Measurements from ENCODE around the gene NOTCH4.
A peak's percentile ranks its signal among the peaks of the same experiment; 100 is the strongest.

The NOTCH4 gene

DNA sequence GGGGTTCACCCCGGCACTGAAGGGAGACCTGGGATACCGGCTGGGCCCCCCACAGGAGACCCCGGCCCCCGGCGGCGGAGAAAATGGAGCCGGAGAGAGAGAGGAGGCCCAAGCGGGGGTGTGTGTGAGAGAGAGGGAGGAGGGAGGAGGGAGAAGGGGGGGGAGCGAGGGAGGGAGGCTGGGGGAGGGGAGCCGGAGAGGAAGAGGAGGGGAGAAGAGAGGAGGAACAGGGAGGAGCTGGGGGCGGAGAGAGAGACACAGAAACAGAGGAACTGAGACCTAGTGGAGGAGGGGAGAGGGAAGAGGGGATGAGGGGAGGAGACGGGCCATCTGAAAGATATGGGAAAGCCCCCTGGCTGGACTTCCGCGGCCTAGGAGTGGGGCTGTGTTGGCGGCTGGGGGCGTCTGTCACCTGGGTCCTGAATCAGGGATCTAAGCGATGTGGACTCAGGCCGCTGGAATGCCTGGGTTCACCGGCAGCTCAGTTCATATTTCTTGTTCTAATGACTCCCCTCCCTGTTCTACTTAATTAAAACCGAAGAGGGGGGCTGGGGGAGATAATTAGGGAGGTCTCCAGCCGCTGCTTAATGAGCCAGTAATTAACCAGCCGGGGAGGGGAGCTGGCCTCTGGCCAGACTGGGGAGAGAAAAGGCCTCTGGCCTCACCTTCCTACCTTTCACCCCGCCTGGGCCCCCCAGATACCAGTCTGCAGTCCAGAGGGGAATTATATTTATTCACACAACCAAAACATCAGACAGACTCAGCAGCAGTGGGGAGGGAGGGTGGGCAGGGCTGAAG, 33.6 kb downstream of the NOTCH4 start, which contains the start of gene PBX2 (continued):
- TF ChIP-seq, protein P1, sequence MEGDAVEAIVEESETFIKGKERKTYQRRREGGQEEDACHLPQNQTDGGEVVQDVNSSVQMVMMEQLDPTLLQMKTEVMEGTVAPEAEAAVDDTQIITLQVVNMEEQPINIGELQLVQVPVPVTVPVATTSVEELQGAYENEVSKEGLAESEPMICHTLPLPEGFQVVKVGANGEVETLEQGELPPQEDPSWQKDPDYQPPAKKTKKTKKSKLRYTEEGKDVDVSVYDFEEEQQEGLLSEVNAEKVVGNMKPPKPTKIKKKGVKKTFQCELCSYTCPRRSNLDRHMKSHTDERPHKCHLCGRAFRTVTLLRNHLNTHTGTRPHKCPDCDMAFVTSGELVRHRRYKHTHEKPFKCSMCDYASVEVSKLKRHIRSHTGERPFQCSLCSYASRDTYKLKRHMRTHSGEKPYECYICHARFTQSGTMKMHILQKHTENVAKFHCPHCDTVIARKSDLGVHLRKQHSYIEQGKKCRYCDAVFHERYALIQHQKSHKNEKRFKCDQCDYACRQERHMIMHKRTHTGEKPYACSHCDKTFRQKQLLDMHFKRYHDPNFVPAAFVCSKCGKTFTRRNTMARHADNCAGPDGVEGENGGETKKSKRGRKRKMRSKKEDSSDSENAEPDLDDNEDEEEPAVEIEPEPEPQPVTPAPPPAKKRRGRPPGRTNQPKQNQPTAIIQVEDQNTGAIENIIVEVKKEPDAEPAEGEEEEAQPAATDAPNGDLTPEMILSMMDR (tag by site-specific recombination; IDR thresholded peaks at IDR 0.05) = no peak; the same call in 1 of the 2 replicates
- TF ChIP-seq ZNF121 (tag by site-specific recombination; IDR thresholded peaks at IDR 0.05) (no peak), ZNF350 (tag by site-specific recombination; IDR thresholded peaks at IDR 0.05) (no peak), ZNF24 (tag by site-specific recombination; IDR thresholded peaks at IDR 0.05) (0 out of 2 replicates have a peak, but pooled peaks have one; percentile 40), WT1 (tag by site-specific recombination; IDR thresholded peaks at IDR 0.05) (peak; percentile 95), ZNF707 (tag by site-specific recombination; IDR thresholded peaks at IDR 0.05) (no peak), ZNF16 (tag by site-specific recombination; IDR thresholded peaks at IDR 0.05; ENCODE audit: low read depth) (no peak), ZNF423 (tag by site-specific recombination; IDR thresholded peaks at IDR 0.05) (peak; percentile 45), ZXDB (tag by site-specific recombination; IDR thresholded peaks at IDR 0.05) (peak; percentile 77), ZNF114 (tag by site-specific recombination; IDR thresholded peaks at IDR 0.05) (no peak), ZNF791 (tag by site-specific recombination; IDR thresholded peaks at IDR 0.05) (no peak), BCL11B (tag by site-specific recombination; IDR thresholded peaks at IDR 0.05; ENCODE audit: low read depth) (peak; percentile 25; the same call in 1 of the 2 replicates), ZNF600 (tag by site-specific recombination; IDR thresholded peaks at IDR 0.05) (peak; percentile 70; the same call in 1 of the 2 replicates), ZNF585B (tag by site-specific recombination; IDR thresholded peaks at IDR 0.05) (no peak), ZBTB8A (tag by site-specific recombination; IDR thresholded peaks at IDR 0.05) (0 out of 2 replicates have a peak, but pooled peaks have one; percentile 31), ZNF146 (tag by site-specific recombination; IDR thresholded peaks at IDR 0.05) (no peak; the same call in 1 of the 2 replicates), ZSCAN16 (tag by site-specific recombination; IDR thresholded peaks at IDR 0.05) (no peak), ZIC2 (tag by site-specific recombination; IDR thresholded peaks at IDR 0.05) (peak; percentile 91), ZSCAN23 (tag by site-specific recombination; IDR thresholded peaks at IDR 0.05) (no peak), ZBTB17 (tag by site-specific recombination; IDR thresholded peaks at IDR 0.05) (peak; percentile 74), GLI4 (tag by site-specific recombination; IDR thresholded peaks at IDR 0.05) (no peak; the same call in 1 of the 2 replicates), ZNF48 (tag by site-specific recombination; IDR thresholded peaks at IDR 0.05) (no peak)
- TF ChIP-seq, protein P2, sequence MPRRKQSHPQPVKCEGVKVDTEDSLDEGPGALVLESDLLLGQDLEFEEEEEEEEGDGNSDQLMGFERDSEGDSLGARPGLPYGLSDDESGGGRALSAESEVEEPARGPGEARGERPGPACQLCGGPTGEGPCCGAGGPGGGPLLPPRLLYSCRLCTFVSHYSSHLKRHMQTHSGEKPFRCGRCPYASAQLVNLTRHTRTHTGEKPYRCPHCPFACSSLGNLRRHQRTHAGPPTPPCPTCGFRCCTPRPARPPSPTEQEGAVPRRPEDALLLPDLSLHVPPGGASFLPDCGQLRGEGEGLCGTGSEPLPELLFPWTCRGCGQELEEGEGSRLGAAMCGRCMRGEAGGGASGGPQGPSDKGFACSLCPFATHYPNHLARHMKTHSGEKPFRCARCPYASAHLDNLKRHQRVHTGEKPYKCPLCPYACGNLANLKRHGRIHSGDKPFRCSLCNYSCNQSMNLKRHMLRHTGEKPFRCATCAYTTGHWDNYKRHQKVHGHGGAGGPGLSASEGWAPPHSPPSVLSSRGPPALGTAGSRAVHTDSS (tag by site-specific recombination; IDR thresholded peaks at IDR 0.05) = peak; percentile 87
- TF ChIP-seq, protein P3, sequence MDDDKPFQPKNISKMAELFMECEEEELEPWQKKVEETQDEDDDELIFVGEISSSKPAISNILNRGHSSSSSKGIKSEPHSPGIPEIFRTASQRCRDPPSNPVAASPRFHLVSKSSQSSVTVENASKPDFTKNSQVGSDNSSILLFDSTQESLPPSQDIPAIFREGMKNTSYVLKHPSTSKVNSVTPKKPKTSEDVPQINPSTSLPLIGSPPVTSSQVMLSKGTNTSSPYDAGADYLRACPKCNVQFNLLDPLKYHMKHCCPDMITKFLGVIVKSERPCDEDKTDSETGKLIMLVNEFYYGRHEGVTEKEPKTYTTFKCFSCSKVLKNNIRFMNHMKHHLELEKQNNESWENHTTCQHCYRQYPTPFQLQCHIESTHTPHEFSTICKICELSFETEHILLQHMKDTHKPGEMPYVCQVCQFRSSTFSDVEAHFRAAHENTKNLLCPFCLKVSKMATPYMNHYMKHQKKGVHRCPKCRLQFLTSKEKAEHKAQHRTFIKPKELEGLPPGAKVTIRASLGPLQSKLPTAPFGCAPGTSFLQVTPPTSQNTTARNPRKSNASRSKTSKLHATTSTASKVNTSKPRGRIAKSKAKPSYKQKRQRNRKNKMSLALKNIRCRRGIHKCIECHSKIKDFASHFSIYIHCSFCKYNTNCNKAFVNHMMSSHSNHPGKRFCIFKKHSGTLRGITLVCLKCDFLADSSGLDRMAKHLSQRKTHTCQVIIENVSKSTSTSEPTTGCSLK (tag by site-specific recombination; IDR thresholded peaks at IDR 0.05) = no peak
- TF ChIP-seq, protein P4, sequence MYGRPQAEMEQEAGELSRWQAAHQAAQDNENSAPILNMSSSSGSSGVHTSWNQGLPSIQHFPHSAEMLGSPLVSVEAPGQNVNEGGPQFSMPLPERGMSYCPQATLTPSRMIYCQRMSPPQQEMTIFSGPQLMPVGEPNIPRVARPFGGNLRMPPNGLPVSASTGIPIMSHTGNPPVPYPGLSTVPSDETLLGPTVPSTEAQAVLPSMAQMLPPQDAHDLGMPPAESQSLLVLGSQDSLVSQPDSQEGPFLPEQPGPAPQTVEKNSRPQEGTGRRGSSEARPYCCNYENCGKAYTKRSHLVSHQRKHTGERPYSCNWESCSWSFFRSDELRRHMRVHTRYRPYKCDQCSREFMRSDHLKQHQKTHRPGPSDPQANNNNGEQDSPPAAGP (tag by site-specific recombination; IDR thresholded peaks at IDR 0.05) = peak; percentile 79; the same call in 1 of the 2 replicates
- TF ChIP-seq, protein P5, sequence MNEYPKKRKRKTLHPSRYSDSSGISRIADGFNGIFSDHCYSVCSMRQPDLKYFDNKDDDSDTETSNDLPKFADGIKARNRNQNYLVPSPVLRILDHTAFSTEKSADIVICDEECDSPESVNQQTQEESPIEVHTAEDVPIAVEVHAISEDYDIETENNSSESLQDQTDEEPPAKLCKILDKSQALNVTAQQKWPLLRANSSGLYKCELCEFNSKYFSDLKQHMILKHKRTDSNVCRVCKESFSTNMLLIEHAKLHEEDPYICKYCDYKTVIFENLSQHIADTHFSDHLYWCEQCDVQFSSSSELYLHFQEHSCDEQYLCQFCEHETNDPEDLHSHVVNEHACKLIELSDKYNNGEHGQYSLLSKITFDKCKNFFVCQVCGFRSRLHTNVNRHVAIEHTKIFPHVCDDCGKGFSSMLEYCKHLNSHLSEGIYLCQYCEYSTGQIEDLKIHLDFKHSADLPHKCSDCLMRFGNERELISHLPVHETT (tag by site-specific recombination; IDR thresholded peaks at IDR 0.05) = peak; percentile 77; the same call in 1 of the 2 replicates
- TF ChIP-seq, protein P6, sequence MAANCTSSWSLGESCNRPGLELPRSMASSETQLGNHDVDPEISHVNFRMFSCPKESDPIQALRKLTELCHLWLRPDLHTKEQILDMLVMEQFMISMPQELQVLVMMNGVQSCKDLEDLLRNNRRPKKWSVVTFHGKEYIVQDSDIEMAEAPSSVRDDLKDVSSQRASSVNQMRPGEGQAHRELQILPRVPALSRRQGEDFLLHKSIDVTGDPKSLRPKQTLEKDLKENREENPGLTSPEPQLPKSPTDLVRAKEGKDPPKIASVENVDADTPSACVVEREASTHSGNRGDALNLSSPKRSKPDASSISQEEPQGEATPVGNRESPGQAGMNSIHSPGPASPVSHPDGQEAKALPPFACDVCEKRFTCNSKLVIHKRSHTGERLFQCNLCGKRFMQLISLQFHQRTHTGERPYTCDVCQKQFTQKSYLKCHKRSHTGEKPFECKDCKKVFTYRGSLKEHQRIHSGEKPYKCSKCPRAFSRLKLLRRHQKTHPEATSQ (tag by site-specific recombination; IDR thresholded peaks at IDR 0.05) = no peak
- TF ChIP-seq, protein P7, sequence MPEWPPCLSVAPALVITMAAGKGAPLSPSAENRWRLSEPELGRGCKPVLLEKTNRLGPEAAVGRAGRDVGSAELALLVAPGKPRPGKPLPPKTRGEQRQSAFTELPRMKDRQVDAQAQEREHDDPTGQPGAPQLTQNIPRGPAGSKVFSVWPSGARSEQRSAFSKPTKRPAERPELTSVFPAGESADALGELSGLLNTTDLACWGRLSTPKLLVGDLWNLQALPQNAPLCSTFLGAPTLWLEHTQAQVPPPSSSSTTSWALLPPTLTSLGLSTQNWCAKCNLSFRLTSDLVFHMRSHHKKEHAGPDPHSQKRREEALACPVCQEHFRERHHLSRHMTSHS (tag by site-specific recombination; IDR thresholded peaks at IDR 0.05) = no peak
- TF ChIP-seq, protein P8, sequence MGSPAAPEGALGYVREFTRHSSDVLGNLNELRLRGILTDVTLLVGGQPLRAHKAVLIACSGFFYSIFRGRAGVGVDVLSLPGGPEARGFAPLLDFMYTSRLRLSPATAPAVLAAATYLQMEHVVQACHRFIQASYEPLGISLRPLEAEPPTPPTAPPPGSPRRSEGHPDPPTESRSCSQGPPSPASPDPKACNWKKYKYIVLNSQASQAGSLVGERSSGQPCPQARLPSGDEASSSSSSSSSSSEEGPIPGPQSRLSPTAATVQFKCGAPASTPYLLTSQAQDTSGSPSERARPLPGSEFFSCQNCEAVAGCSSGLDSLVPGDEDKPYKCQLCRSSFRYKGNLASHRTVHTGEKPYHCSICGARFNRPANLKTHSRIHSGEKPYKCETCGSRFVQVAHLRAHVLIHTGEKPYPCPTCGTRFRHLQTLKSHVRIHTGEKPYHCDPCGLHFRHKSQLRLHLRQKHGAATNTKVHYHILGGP (tag by site-specific recombination; IDR thresholded peaks at IDR 0.05) = no peak

Measured in HEK293 (cell line).